ENCODE measurements around the gene EVI2A. TPM values are rescaled to one million over a fixed set of nuclear protein-coding genes. Genes with fewer than 3 reads are reported as not detected.

The EVI2A gene
- total and polyA plus RNA-seq, 10 of the 15 experiments (the other 5 are each of a cell fraction or from before 2014, with no cell fraction given), result 4.6 to 78.3 (median 25.7) TPM

DNA sequence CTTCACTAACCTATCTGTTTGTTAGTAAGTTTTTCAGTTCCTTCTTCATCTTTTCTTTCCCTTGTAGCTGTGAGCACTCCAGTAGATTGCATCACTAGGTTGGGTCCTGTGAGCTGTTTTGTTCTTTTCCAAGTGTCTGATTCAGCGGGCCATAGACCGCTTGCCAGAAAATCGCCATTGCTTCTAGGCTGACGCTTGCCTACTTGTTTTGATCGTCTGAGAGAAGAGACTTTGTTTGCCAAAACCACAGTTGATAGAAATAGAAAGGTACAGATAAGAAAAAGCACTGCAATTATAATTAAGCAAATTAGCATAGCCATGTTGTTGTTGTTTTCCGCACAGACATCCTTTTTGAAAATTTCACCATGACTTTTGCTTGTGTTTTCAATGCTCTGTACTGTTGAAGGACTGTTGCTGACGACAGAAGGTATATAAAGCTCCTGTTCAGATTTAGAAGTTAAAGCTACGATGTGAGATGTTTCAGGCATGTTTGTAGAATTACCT, 3.1 kb downstream of the EVI2A start (continued):
- TF ChIP-seq, protein P1, sequence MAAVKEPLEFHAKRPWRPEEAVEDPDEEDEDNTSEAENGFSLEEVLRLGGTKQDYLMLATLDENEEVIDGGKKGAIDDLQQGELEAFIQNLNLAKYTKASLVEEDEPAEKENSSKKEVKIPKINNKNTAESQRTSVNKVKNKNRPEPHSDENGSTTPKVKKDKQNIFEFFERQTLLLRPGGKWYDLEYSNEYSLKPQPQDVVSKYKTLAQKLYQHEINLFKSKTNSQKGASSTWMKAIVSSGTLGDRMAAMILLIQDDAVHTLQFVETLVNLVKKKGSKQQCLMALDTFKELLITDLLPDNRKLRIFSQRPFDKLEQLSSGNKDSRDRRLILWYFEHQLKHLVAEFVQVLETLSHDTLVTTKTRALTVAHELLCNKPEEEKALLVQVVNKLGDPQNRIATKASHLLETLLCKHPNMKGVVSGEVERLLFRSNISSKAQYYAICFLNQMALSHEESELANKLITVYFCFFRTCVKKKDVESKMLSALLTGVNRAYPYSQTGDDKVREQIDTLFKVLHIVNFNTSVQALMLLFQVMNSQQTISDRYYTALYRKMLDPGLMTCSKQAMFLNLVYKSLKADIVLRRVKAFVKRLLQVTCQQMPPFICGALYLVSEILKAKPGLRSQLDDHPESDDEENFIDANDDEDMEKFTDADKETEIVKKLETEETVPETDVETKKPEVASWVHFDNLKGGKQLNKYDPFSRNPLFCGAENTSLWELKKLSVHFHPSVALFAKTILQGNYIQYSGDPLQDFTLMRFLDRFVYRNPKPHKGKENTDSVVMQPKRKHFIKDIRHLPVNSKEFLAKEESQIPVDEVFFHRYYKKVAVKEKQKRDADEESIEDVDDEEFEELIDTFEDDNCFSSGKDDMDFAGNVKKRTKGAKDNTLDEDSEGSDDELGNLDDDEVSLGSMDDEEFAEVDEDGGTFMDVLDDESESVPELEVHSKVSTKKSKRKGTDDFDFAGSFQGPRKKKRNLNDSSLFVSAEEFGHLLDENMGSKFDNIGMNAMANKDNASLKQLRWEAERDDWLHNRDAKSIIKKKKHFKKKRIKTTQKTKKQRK (IDR thresholded peaks at IDR 0.05; ENCODE audit: low read depth, low read length), result no peak
- TF ChIP-seq CHD4 (IDR thresholded peaks at IDR 0.05), result 0 out of 2 replicates have a peak, but pooled peaks have one; percentile 64
- peak; percentile 79 for TF ChIP-seq ATF7 (IDR thresholded peaks at IDR 0.05; ENCODE audit: low read depth)
- no peak for TF ChIP-seq RFX5 (IDR thresholded peaks at IDR 0.05; ENCODE audit: low read depth, low read length)
- peak; percentile 41 for TF ChIP-seq MEF2B (IDR thresholded peaks at IDR 0.05; ENCODE audit: partially characterized antibody, poor library complexity, severe bottlenecking)
- TF ChIP-seq SMARCA5 (IDR thresholded peaks at IDR 0.05), result 0 out of 2 replicates have a peak, but pooled peaks have one; percentile 33
- TF ChIP-seq GATAD2B (conservative IDR thresholded peaks at IDR 0.05; ENCODE audit: low read depth), result 0 out of 2 replicates have a peak, but pooled peaks have one; percentile 5
- TF ChIP-seq, protein P2, sequence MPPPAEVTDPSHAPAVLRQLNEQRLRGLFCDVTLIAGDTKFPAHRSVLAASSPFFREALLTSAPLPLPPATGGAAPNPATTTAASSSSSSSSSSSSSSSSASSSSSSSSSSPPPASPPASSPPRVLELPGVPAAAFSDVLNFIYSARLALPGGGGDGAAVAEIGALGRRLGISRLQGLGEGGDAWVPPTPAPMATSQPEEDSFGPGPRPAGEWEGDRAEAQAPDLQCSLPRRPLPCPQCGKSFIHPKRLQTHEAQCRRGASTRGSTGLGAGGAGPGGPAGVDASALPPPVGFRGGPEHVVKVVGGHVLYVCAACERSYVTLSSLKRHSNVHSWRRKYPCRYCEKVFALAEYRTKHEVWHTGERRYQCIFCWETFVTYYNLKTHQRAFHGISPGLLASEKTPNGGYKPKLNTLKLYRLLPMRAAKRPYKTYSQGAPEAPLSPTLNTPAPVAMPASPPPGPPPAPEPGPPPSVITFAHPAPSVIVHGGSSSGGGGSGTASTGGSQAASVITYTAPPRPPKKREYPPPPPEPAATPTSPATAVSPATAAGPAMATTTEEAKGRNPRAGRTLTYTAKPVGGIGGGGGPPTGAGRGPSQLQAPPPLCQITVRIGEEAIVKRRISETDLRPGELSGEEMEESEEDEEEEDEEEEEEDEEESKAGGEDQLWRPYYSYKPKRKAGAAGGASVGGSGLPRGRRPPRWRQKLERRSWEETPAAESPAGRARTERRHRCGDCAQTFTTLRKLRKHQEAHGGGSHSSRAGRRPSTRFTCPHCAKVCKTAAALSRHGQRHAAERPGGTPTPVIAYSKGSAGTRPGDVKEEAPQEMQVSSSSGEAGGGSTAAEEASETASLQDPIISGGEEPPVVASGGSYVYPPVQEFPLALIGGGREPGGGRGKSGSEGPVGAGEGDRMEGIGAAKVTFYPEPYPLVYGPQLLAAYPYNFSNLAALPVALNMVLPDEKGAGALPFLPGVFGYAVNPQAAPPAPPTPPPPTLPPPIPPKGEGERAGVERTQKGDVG (CRISPR knock-in tag; IDR thresholded peaks at IDR 0.05), result no peak
- peak; percentile 68; the same call in 1 of the 2 replicates for TF ChIP-seq TAF1 (IDR thresholded peaks at IDR 0.05; ENCODE audit: borderline replicate concordance, low read depth, low read length)
- no peak for TF ChIP-seq ZNF217 (IDR thresholded peaks at IDR 0.05)
- no peak; a peak in 1 of 4 replicates for TF ChIP-seq BHLHE40 (IDR thresholded peaks at IDR 0.05; ENCODE audit: borderline replicate concordance in 1 of 2, low read depth in 2 of 2, low read length in 1 of 2)
- peak; percentile 56 for TF ChIP-seq MTA2 (IDR thresholded peaks at IDR 0.05; ENCODE audit: low read depth)
- no peak for TF ChIP-seq SUPT20H (IDR thresholded peaks at IDR 0.05; ENCODE audit: borderline replicate concordance, control insufficient read depth, low read depth, low read length)

All from GM12878 (cell line).